Measurements from ENCODE around the gene BBIP1.

The BBIP1 gene

GRCh38 chr10:110850099-110850498 lies 68.9 kb downstream of the BBIP1 start:
- Histone ChIP-seq H3K4me1 (ENCODE audit: control insufficient read depth, insufficient read depth, low read length) (no peaks in the 10 kb centered on the region), H3K36me3 (ENCODE audit: control insufficient read depth, insufficient read depth, low read length) (no peaks in the 10 kb centered on the region), H3K9me3 (ENCODE audit: control insufficient read depth, insufficient read depth, low read length) (no peaks in the 10 kb centered on the region), H3K27me3 (ENCODE audit: control insufficient read depth, insufficient read depth, low read length) (no peaks in the 10 kb centered on the region), H3K9ac (ENCODE audit: low read depth, low read length) (no peak overlapping the region), H3K27ac (ENCODE audit: low read depth, low read length) (no peak overlapping the region), H3K4me3 (ENCODE audit: low read depth, low read length) (no peak overlapping the region)
